H1 (cell line): ENCODE measurements around the gene ZMYM2. TPM values are rescaled to one million over a fixed set of nuclear protein-coding genes. Genes with fewer than 3 reads are reported as not detected.

Experiments
- CTCF ChIA-PET: fragments of 300-600 bp; sonication (Branson Sonifier 250); formaldehyde crosslinking; loops from one replicate; lab custom pipeline; 2021; ENCODE audit not compliant: partially characterized antibody; lab: Charles Lee
- POLR2A ChIA-PET: fragments of 300-600 bp; sonication (Branson Sonifier 250); formaldehyde crosslinking; loops from one replicate; lab custom pipeline; 2021; ENCODE audit warnings: inconsistent platforms; ENCODE audit not compliant: partially characterized antibody; lab: Charles Lee
- DNase-seq, 2 experiments: peaks; one replicate each; pipeline versions ENCODE4 v3.0.0 to v3.0.0-alpha.2; 2010 to 2022; ENCODE audit warnings: low spot score in 2 of 2, low read depth in 1 of 2, mixed read lengths in 1 of 2
- FAIRE-seq: peaks from 2 replicates; lab custom pipeline; 2011; peaks lifted over from hg19 to GRCh38; lab: Jason Lieb, UNC
- H2AFZ ChIP-seq: 2 replicates; pipeline ENCODE4 v1.8.1; 2012; ENCODE audit warnings: low read length, inconsistent platforms
- H2AK5ac ChIP-seq: 2 replicates; pipeline ENCODE4 v1.6.1; 2013; ENCODE audit warnings: low read depth, low read length
- H2BK120ac ChIP-seq: replicated peaks from 2 replicates; pipeline ENCODE3; 2013; ENCODE audit warnings: low read depth, low read length, inconsistent platforms
- H2BK12ac ChIP-seq: 2 replicates; pipeline ENCODE4 v1.6.1; 2013; ENCODE audit warnings: low read depth, low read length
- H2BK15ac ChIP-seq: 2 replicates; pipeline ENCODE4 v1.6.1; 2013; ENCODE audit warnings: low read length
- H2BK20ac ChIP-seq: 2 replicates; pipeline ENCODE4 v1.6.1; 2013; ENCODE audit warnings: low read length
- H2BK5ac ChIP-seq: 2 replicates; pipeline ENCODE4 v1.6.1; 2013; ENCODE audit warnings: low read depth, low read length
- H3K14ac ChIP-seq: 2 replicates; pipeline ENCODE4 v1.6.1; 2013; ENCODE audit warnings: inconsistent platforms; ENCODE audit not compliant: insufficient read length
- H3K18ac ChIP-seq: 2 replicates; pipeline ENCODE4 v1.6.1; 2013; ENCODE audit warnings: low read length; ENCODE audit errors: extremely low read depth
- H3K23ac ChIP-seq: 2 replicates; pipeline ENCODE4 v1.6.1; 2013; ENCODE audit warnings: inconsistent platforms; ENCODE audit not compliant: insufficient read length
- H3K23me2 ChIP-seq: 2 replicates; pipeline ENCODE4 v1.6.1; 2013; ENCODE audit warnings: low read depth, low read length
- H3K27ac ChIP-seq: 2 replicates; pipeline ENCODE4 v1.6.1; 2011; ENCODE audit warnings: low read depth, low read length, inconsistent platforms
- H3K27me3 ChIP-seq, 4 experiments: replicated peaks in 1 of 4; 1 replicate in 1 of 4; 2 replicates in 3 of 4; pipeline versions ENCODE4 v1.6.1 to v1.8.1; 2011 to 2013; ENCODE audit warnings: low read length in 3 of 4, mild to moderate bottlenecking in 3 of 4, inconsistent platforms in 2 of 4, mixed read lengths in 2 of 4, moderate library complexity in 1 of 4; ENCODE audit not compliant: control insufficient read depth in 3 of 4, insufficient read depth in 3 of 4; ENCODE audit errors: extremely low read depth in 1 of 4
- H3K36me3 ChIP-seq, 4 experiments: 2 replicates each; pipeline versions ENCODE4 v1.6.1 to v1.8.1; 2011 to 2013; ENCODE audit warnings: mild to moderate bottlenecking in 4 of 4, low read length in 3 of 4, moderate library complexity in 2 of 4, control low read depth in 1 of 4, inconsistent platforms in 1 of 4; ENCODE audit not compliant: insufficient read depth in 4 of 4, control insufficient read depth in 2 of 4
- H3K4ac ChIP-seq: replicated peaks from 2 replicates; pipeline ENCODE3; 2013; ENCODE audit warnings: low read length, low read depth, mixed read lengths, inconsistent platforms; ENCODE audit not compliant: insufficient read length
- H3K4me1 ChIP-seq, 4 experiments: replicated peaks in 1 of 4; 1 replicate in 1 of 4; 2 replicates in 3 of 4; pipeline versions ENCODE4 v1.6.1 to v1.8.1; 2011 to 2013; ENCODE audit warnings: low read length in 3 of 4, inconsistent platforms in 2 of 4, mixed read lengths in 1 of 4; ENCODE audit not compliant: insufficient read depth in 4 of 4, control insufficient read depth in 3 of 4
- H3K4me2 ChIP-seq, 2 experiments: 2 replicates each; pipeline versions ENCODE4 v1.6.1 to v1.8.1; 2011 to 2013; ENCODE audit warnings: low read depth in 2 of 2, low read length in 2 of 2, control low read depth in 1 of 2, inconsistent platforms in 1 of 2, mild to moderate bottlenecking in 1 of 2; ENCODE audit not compliant: insufficient read depth in 1 of 2
- H3K4me3 ChIP-seq, 4 experiments: fragments of 200-600, 300-600 bp in 1 of 4; sonication (generic), shearing (Covaris generic), sonication (Bioruptor Twin) in 1 of 4; 2 replicates each; pipeline versions ENCODE4 v1.5.1 to v1.8.1; 2011 to 2016; ENCODE audit warnings: low read length in 4 of 4, low read depth in 3 of 4, control low read depth in 2 of 4, inconsistent platforms in 2 of 4, mild to moderate bottlenecking in 2 of 4, mixed read lengths in 1 of 4, moderate library complexity in 1 of 4; ENCODE audit not compliant: insufficient read depth in 2 of 4; ENCODE audit errors: extremely low read depth in 1 of 4
- H3K56ac ChIP-seq: replicated peaks from 2 replicates; pipeline ENCODE3; 2013; ENCODE audit warnings: low read depth, mild to moderate bottlenecking, mixed read lengths, low read length, inconsistent platforms; ENCODE audit not compliant: insufficient read length
- H3K79me1 ChIP-seq: 2 replicates; pipeline ENCODE4 v1.6.1; 2013; ENCODE audit warnings: low read depth, low read length, control low read depth
- H3K79me2 ChIP-seq, 2 experiments: 2 replicates each; pipeline versions ENCODE4 v1.6.1 to v1.8.1; 2012 to 2013; ENCODE audit warnings: low read length in 2 of 2, mild to moderate bottlenecking in 2 of 2, inconsistent platforms in 1 of 2; ENCODE audit not compliant: insufficient read depth in 2 of 2, control insufficient read depth in 1 of 2
- H3K9ac ChIP-seq, 4 experiments: replicated peaks in 1 of 4; 1 replicate in 1 of 4; 2 replicates in 3 of 4; pipeline versions ENCODE4 v1.6.1 to v1.8.1; 2011 to 2013; ENCODE audit warnings: low read depth in 3 of 4, low read length in 3 of 4, control low read depth in 2 of 4, mild to moderate bottlenecking in 2 of 4, moderate library complexity in 2 of 4, inconsistent platforms in 1 of 4; ENCODE audit errors: extremely low read depth in 1 of 4
- H3K9me3 ChIP-seq, 2 experiments: 2 replicates each; pipeline versions ENCODE4 v1.6.1 to v1.8.1; 2012 to 2013; ENCODE audit warnings: mild to moderate bottlenecking in 2 of 2, moderate library complexity in 2 of 2, control low read depth in 1 of 2, inconsistent platforms in 1 of 2, low read depth in 1 of 2, low read length in 1 of 2, mixed read lengths in 1 of 2; ENCODE audit not compliant: insufficient read depth in 2 of 2
- H4K20me1 ChIP-seq, 2 experiments: replicated peaks in 1 of 2; 2 replicates each; pipeline versions ENCODE3 to v1.8.1; 2011 to 2013; ENCODE audit warnings: inconsistent platforms in 2 of 2, low read length in 2 of 2, mild to moderate bottlenecking in 1 of 2; ENCODE audit not compliant: insufficient read depth in 2 of 2, control insufficient read depth in 1 of 2
- H4K5ac ChIP-seq: 2 replicates; pipeline ENCODE4 v1.6.1; 2013; ENCODE audit warnings: low read length, low read depth, mixed read lengths, inconsistent platforms; ENCODE audit not compliant: insufficient read length
- H4K8ac ChIP-seq: 2 replicates; pipeline ENCODE4 v1.8.0; 2013; ENCODE audit warnings: mild to moderate bottlenecking, moderate library complexity, low read length, inconsistent platforms; ENCODE audit not compliant: insufficient read depth; ENCODE audit errors: extremely low read depth
- H4K91ac ChIP-seq: replicated peaks from 2 replicates; pipeline ENCODE3; 2013; ENCODE audit warnings: low read length, mixed read lengths, inconsistent platforms; ENCODE audit not compliant: insufficient read length
- BACH1 ChIP-seq: IDR thresholded peaks from 2 replicates; pipeline ENCODE4 v1.6.1; 2012; ENCODE audit warnings: low read length, improper control_type of control experiment
- CBX5 ChIP-seq: fragments of 300-800, 300-1000 bp; sonication (generic); IDR thresholded peaks from 2 replicates; pipeline ENCODE4 v1.7.1; 2016; ENCODE audit warnings: antibody characterized with exemption, low read length, low read depth
- EP300 ChIP-seq, 2 experiments: IDR thresholded peaks; 1 replicate in 1 of 2; 2 replicates in 1 of 2; pipeline ENCODE4 v1.6.1; 2011 to 2012; ENCODE audit warnings: low read depth in 2 of 2, low read length in 2 of 2, mild to moderate bottlenecking in 2 of 2, borderline replicate concordance in 1 of 2, inconsistent platforms in 1 of 2, moderate library complexity in 1 of 2
- KDM4A ChIP-seq: IDR thresholded peaks from one replicate; pipeline ENCODE4 v1.7.1; 2012; ENCODE audit warnings: low read depth, mild to moderate bottlenecking, moderate library complexity, low read length, inconsistent platforms; ENCODE audit not compliant: severe bottlenecking
- SP1 ChIP-seq: IDR thresholded peaks from 2 replicates; pipeline ENCODE4 v1.6.1; 2011; ENCODE audit warnings: low read depth, low read length
- SP4 ChIP-seq: IDR thresholded peaks from 2 replicates; pipeline ENCODE4 v1.6.1; 2012; ENCODE audit warnings: low read length, inconsistent platforms
- SUZ12 ChIP-seq: fragments of 200-600 bp; sonication (generic); IDR thresholded peaks from 2 replicates; pipeline ENCODE4 v1.6.1; 2012; ENCODE audit warnings: mild to moderate bottlenecking, inconsistent platforms, low read length, moderate library complexity, mixed read lengths
- TCF12 ChIP-seq: IDR thresholded peaks from 2 replicates; pipeline ENCODE4 v1.6.1; 2011; ENCODE audit warnings: low read depth, mild to moderate bottlenecking, low read length
- WGBS, 2 experiments: shearing (Covaris generic) in 1 of 2; methylation state at CpG; one replicate each; pipeline versions ENCODE4 v1.1.6 to v1.1.7; 2013 to 2015; ENCODE audit warnings: low lambda C conversion rate in 2 of 2, mixed read lengths in 2 of 2, inconsistent platforms in 1 of 2, low coverage in 1 of 2, missing lambda C conversion rate in 1 of 2; ENCODE audit not compliant: insufficient replicate concordance in 2 of 2, insufficient coverage in 1 of 2, insufficient read length in 1 of 2; ENCODE audit errors: extremely low coverage in 1 of 2, missing lambda C conversion rate in 1 of 2; 5-methylcytosine and 5-hydroxymethylcytosine counted together
- long read RNA-seq, 2 experiments: library from RNA in 1 of 2; library from capped mRNA in 1 of 2; stranded (forward); transcript quantifications; one replicate each; pipeline ENCODE4 v2.0.0, GENCODE V29; 2021; ENCODE audit warnings: inconsistent platforms in 1 of 2
- polyA minus RNA-seq, 3 experiments: library from RNA; depleted of rRNA, polyadenylated mRNA; stranded (reverse); fragments of >200 nt; gene quantifications; 1 replicate in 2 of 3; 2 replicates in 1 of 3; pipeline ENCODE4 v1.2.3, GENCODE V29; 2011
- polyA plus RNA-seq, 7 experiments: library from polyadenylated mRNA; depleted of rRNA in 3 of 7; stranded (reverse) in 5 of 7; unstranded in 2 of 7; fragments of >200 nt in 5 of 7; fragments of 200-250 nt in 2 of 7; gene quantifications; 1 replicate in 5 of 7; 2 replicates in 1 of 7; 4 replicates in 1 of 7; pipeline versions ENCODE4 v1.2.1 to v1.2.3, GENCODE V29; 2011 to 2013; ENCODE audit warnings: missing spikeins in 2 of 7, mixed read lengths in 2 of 7
- total RNA-seq: library from RNA; stranded (reverse); fragmentation: NEBNext Ultra II Directional; extraction: Animal tissue kit (Norgen Biotek cat#: 25700); gene quantifications from 2 replicates; pipeline ENCODE4 v1.2.1, GENCODE V29; 2021

ZMYM2 gene
- total RNA-seq (159 and 171 TPM in 2 replicates), polyA plus RNA-seq (2011; rRNA removed) (25.0 and 41.2 TPM in 2 replicates), polyA minus RNA-seq (2011; rRNA and poly(A)+ RNA removed) (125 and 198 TPM in 2 replicates)
- polyA plus RNA-seq (2011; cell fraction: cytosol; rRNA removed), result 54.0 TPM
- polyA plus RNA-seq (2011; cell fraction: nucleus; rRNA removed), result 32.8 TPM
- 63.6 to 124 TPM (median 74.4 TPM) in 4 replicates for polyA plus RNA-seq (2012, experiment 1 of 2)
- 6.0 TPM for polyA plus RNA-seq (2012, experiment 2 of 2)
- polyA plus RNA-seq (2013, experiment 1 of 2), result 95.1 TPM
- 90.5 TPM for polyA plus RNA-seq (2013, experiment 2 of 2)
- 86.2 TPM for polyA minus RNA-seq (2011; cell fraction: cytosol; rRNA and poly(A)+ RNA removed)
- polyA minus RNA-seq (2011; cell fraction: nucleus; rRNA and poly(A)+ RNA removed), result 221 TPM
- long read RNA-seq, experiment 1, partial matches to known transcripts, result 38 of 81 reads
- long read RNA-seq, experiment 1, other reads (novel, unspliced or antisense), result 43 of 81 reads
- long read RNA-seq, experiment 2, partial matches to known transcripts, result 6 of 12 reads
- long read RNA-seq, experiment 2, other reads (novel, unspliced or antisense), result 6 of 12 reads

- POLR2A ChIA-PET, result interaction anchor here (0.9 to 1.0 kb wide), 4 partner anchors 8 to 108 kb away, joined by 3 to 4 read pairs (median 3); partner anchors contain the start of gene ZMYM5
- peak within 1 kb of the TSS; percentile 82 for H3K4ac ChIP-seq
- no peaks in the 10 kb centered on the region for H3K79me1 ChIP-seq
- peak within 1 kb of the TSS; percentile 94 for H3K56ac ChIP-seq
- no peaks in the 10 kb centered on the region for H3K27me3 ChIP-seq
- peaks cover 5 to 18% of the 10 kb centered on the region in 2 experiments for H4K20me1 ChIP-seq
- peak within 1 kb of the TSS; percentile 97 for H4K5ac ChIP-seq
- peak within 1 kb of the TSS; percentile 99 for H3K18ac ChIP-seq
- H3K36me3 ChIP-seq, result peaks cover 0 to 18% (median 4%) of the 10 kb centered on the region in 4 experiments; a peak in 3 of 8 replicates
- CTCF ChIA-PET, result interaction anchor here (0.6 kb wide), 1 partner anchor 27 kb away, joined by 3 read pairs; no protein-coding TSS in a partner anchor
- no peak within 1 kb of the TSS for H2BK12ac ChIP-seq
- peak within 1 kb of the TSS; percentile 73 to 99 (median 93) for H3K4me3 ChIP-seq
- peak within 1 kb of the TSS; percentile 98 for H3K27ac ChIP-seq
- no peak within 1 kb of the TSS for H2AK5ac ChIP-seq
- no peak within 1 kb of the TSS; the same call in 1 of the 2 replicates for H2AFZ ChIP-seq
- H2BK20ac ChIP-seq, result no peak within 1 kb of the TSS
- H3K23ac ChIP-seq, result no peak within 1 kb of the TSS
- no peaks in the 10 kb centered on the region; a peak in 1 of 4 replicates for H3K9me3 ChIP-seq
- peaks cover 0 to 6% (median 3%) of the 10 kb centered on the region in 4 experiments; a peak in 2 of 7 replicates for H3K4me1 ChIP-seq
- 0% methylated on average over 6 of the region's 112 CpGs; no CpG with 5 or more reads in 1 of the 2 experiments for WGBS, 2 experiments
- H3K23me2 ChIP-seq, result peaks cover 4% of the 10 kb centered on the region
- H3K4me2 ChIP-seq, result peak within 1 kb of the TSS; percentile 78 to 96
- peaks cover 5 to 43% of the 10 kb centered on the region in 2 experiments; a peak in 3 of 4 replicates for H3K79me2 ChIP-seq
- peak within 1 kb of the TSS; percentile 84 to 93 (median 90) for H3K9ac ChIP-seq
- no peak within 1 kb of the TSS for H3K14ac ChIP-seq
- peak within 1 kb of the TSS; percentile 94 for H2BK5ac ChIP-seq
- H4K91ac ChIP-seq, result peak within 1 kb of the TSS; percentile 81
- 0 out of 2 replicates have a peak within 1 kb of the TSS, but pooled peaks have one; percentile 76 for H2BK15ac ChIP-seq
- peak; percentile 92 to 100 for DNase-seq
- no peak for FAIRE-seq
- peak within 1 kb of the TSS; percentile 99 for H4K8ac ChIP-seq
- H2BK120ac ChIP-seq, result no peak within 1 kb of the TSS
- TF ChIP-seq CBX5, result no peak
- TF ChIP-seq SP4, result peak; percentile 93
- TF ChIP-seq KDM4A, result peak; percentile 12
- TF ChIP-seq SUZ12, result no peak
- no peak for TF ChIP-seq TCF12
- TF ChIP-seq EP300 (IDR thresholded peaks at IDR 0.05; ENCODE audit: borderline replicate concordance in 1 of 2, low read depth in 2 of 2, low read length in 2 of 2), result no peak
- peak; percentile 99 for TF ChIP-seq SP1
- TF ChIP-seq BACH1, result no peak
Measured at GRCh38 chr13:19958155-19959111, at the start of gene ZMYM2. TSS of gene ZMYM2 (plus strand) at chr13:19958727. CDS start at chr13:19993073, 34,346 bp downstream.
